ENCODE data around the gene SSTR3.

The SSTR3 gene

GRCh38 chr22:37212174-37212906 lies at the start of gene SSTR3:
SSTR3 (minus strand) TSS chr22:37212477; CDS start chr22:37207803, 4,674 bp downstream.
- TF ChIP-seq CTCF (IDR thresholded peaks at IDR 0.05; ENCODE audit: low read depth, low read length), result no peak
- no peak for DNase-seq (ENCODE audit: extremely low read depth, low read depth)

DNA sequence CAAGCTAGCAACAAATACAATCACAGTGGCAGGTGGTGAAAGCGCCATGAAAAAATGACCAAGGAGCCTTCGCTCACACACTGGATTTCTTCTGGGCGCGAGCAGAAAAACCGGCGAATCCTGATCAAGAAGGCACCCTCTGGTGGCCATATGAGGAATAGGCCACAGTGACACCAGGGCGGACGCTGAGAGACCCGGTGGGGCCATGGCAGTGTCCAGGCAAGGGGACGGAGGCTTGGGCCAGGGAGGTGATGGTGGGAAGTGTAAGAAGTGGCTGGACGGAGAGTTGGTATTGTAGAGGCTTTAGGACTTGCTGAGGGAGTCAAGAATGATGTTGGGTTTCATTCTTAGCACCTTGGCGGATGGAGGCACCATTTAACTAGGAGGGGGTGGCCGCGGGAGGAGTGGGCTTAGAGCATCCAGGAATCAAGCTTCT lies 48.6 kb upstream of the SSTR3 start:
- no peak for DNase-seq (ENCODE audit: extremely low read depth, low read depth)
- peak; percentile 92 for TF ChIP-seq CTCF (IDR thresholded peaks at IDR 0.05; ENCODE audit: low read depth, low read length)

GRCh38 chr22:37260155-37260795 lies 48.0 kb upstream of the SSTR3 start:
- no peak for TF ChIP-seq CTCF (IDR thresholded peaks at IDR 0.05; ENCODE audit: low read depth, low read length)
- DNase-seq (ENCODE audit: extremely low read depth, low read depth), result no peak

GRCh38 chr22:37259540-37260029 lies 47.3 kb upstream of the SSTR3 start:
- no peak for DNase-seq (ENCODE audit: extremely low read depth, low read depth)
- peak; percentile 71 for TF ChIP-seq CTCF (IDR thresholded peaks at IDR 0.05; ENCODE audit: low read depth, low read length)

DNA sequence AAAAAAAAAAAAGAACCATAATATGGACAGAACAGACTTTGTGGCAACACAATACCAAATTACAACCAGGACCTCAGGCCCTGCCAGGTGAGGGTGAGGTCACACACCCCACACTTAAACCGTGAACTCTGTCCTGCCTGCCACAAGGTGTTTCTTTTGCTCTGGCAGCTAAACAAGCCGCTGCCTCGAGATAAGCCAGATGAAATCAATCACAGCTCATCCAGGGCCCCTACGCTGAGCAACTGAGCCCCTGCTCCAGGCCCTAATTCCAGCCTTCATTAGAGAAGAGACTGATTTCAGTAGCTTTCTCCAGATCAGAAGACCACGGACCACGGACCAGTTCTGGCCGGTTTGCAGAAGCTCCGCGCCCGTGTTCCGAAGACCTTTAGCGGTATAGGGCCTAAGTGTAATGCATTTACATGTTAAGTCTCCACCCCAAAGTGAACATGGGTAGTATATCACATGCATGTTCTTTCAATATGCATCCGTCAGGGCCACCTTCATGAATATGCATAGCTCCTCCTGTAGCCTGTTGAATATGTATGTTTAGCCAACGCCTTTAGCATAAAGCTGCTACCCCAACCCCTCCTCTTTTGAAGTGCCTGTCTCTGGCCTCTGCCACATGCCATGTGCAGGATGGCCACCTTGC lies 46.6 kb upstream of the SSTR3 start:
- DNase-seq (ENCODE audit: extremely low read depth, low read depth), result no peak
- TF ChIP-seq CTCF (IDR thresholded peaks at IDR 0.05; ENCODE audit: low read depth, low read length), result no peak

GRCh38 chr22:37258005-37258752 lies 45.9 kb upstream of the SSTR3 start:
- no peak for TF ChIP-seq CTCF (IDR thresholded peaks at IDR 0.05; ENCODE audit: low read depth, low read length)
- no peak for DNase-seq (ENCODE audit: extremely low read depth, low read depth)
